GM19455 (cell line): ENCODE measurements around the gene NTRK1.

Experiments used
- ATAC-seq: cut with Tn5 transposase; IDR thresholded peaks from one replicate; pipeline ENCODE4 v1.9.1; 2021; ENCODE audit not compliant: unreplicated experiment

The NTRK1 gene

GRCh38 chr1:156836892-156837291 lies 23.8 kb upstream of the NTRK1 start:
- ATAC-seq, result no peak

GRCh38 chr1:156838972-156839371 lies 21.7 kb upstream of the NTRK1 start:
- ATAC-seq, result no peak

- ATAC-seq, result no peak
These were observed 21.1 kb upstream of the NTRK1 start for GRCh38 chr1:156839426-156840109.

GRCh38 chr1:156840186-156840897 lies 20.3 kb upstream of the NTRK1 start:
- ATAC-seq, result no peak

- no peak for ATAC-seq
These were observed 19.8 kb upstream of the NTRK1 start for GRCh38 chr1:156840898-156841279.

- no peak for ATAC-seq
These were observed 19.3 kb upstream of the NTRK1 start for GRCh38 chr1:156841295-156841855.

GRCh38 chr1:156842618-156843300 lies 17.9 kb upstream of the NTRK1 start:
- no peak for ATAC-seq

GRCh38 chr1:156844102-156844501 lies 16.6 kb upstream of the NTRK1 start:
- ATAC-seq, result no peak

GRCh38 chr1:156844638-156845037 lies 16.0 kb upstream of the NTRK1 start:
- no peak for ATAC-seq

GRCh38 chr1:156845055-156845952 lies 15.4 kb upstream of the NTRK1 start:
- no peak for ATAC-seq

GRCh38 chr1:156845953-156846545 lies 14.6 kb upstream of the NTRK1 start:
- no peak for ATAC-seq

GRCh38 chr1:156846643-156847042 lies 14.0 kb upstream of the NTRK1 start:
- no peak for ATAC-seq

- ATAC-seq, result no peak
These were observed 12.8 kb upstream of the NTRK1 start for GRCh38 chr1:156847591-156848460.

GRCh38 chr1:156848461-156849150 lies 12.1 kb upstream of the NTRK1 start:
- no peak for ATAC-seq

GRCh38 chr1:156849151-156849496 lies 11.5 kb upstream of the NTRK1 start:
- no peak for ATAC-seq

GRCh38 chr1:156851779-156852417 lies 8.8 kb upstream of the NTRK1 start:
- no peak for ATAC-seq

- no peak for ATAC-seq
These were observed 8.2 kb upstream of the NTRK1 start for GRCh38 chr1:156852418-156852874.

GRCh38 chr1:156853761-156854160 lies 6.9 kb upstream of the NTRK1 start:
- ATAC-seq, result no peak
